ENCODE measurements around the gene KLHL17.
"Not testable (repeated sequence)": the region's sequence is repeated elsewhere in the genome, so short reads cannot be mapped to it uniquely, and the experiment has no call there.

The KLHL17 gene

GRCh38 chr1:999725-1000356 is 39.5 kb downstream of the KLHL17 start, which contains the start of gene HES4:
TSS of gene HES4 (minus strand) at chr1:1000097. CDS start at chr1:999973, 124 bp downstream.
- peak in 1 of 3 experiments; percentile 66 for DNase-seq (ENCODE audit: low read depth in 3 of 3)

- peak; percentile 45 to 50 (median 47) for DNase-seq (ENCODE audit: low read depth in 3 of 3)
Measured at GRCh38 chr1:1000357-1001056, 40.1 kb downstream of the KLHL17 start.

- DNase-seq (ENCODE audit: low read depth in 3 of 3): no peak
Measured at GRCh38 chr1:1001057-1001783, 40.8 kb downstream of the KLHL17 start.

DNA sequence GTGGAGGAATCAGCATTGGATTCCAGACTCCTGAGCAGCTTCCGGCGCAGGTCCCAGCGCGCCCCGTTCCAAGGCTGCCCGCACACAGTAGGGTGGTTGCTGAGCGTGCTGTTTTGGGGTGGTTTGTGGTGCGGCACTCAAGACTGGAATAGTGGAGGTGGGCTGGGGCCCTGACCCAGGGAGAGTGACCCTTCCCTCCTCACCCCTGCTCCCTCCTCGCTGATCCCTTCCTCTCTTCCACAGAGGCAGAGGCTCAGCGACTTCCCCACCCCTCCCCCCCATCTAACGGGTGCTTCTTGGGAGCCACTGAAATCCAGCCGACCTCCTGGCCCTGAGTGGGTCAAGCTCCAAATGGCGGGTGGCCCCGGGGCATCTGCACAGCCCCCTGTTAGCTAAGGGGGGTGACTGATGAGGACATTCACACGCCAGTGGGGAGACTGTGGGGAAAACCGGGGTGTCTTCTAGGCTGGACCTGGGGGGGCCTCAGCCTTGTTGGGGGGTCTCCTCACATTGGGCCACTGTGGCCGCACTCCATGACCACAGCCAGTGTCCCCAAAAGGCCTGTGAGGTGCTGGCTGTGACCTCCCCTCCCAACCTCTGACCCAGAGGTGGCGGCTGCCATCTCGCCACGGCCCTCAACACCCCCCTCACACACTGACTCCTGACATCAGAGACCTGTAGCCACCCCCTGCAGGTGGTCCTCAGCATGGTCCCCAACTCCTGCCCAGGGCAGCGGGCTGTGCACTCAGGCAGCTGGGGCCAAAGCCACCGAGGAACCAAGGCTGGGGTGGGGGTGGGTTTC is 43.4 kb downstream of the KLHL17 start:
- no peak for DNase-seq (ENCODE audit: low read depth in 3 of 3)

- DNase-seq (ENCODE audit: low read depth in 3 of 3): no peak
Measured at GRCh38 chr1:1004420-1004779, 44.0 kb downstream of the KLHL17 start.

DNA sequence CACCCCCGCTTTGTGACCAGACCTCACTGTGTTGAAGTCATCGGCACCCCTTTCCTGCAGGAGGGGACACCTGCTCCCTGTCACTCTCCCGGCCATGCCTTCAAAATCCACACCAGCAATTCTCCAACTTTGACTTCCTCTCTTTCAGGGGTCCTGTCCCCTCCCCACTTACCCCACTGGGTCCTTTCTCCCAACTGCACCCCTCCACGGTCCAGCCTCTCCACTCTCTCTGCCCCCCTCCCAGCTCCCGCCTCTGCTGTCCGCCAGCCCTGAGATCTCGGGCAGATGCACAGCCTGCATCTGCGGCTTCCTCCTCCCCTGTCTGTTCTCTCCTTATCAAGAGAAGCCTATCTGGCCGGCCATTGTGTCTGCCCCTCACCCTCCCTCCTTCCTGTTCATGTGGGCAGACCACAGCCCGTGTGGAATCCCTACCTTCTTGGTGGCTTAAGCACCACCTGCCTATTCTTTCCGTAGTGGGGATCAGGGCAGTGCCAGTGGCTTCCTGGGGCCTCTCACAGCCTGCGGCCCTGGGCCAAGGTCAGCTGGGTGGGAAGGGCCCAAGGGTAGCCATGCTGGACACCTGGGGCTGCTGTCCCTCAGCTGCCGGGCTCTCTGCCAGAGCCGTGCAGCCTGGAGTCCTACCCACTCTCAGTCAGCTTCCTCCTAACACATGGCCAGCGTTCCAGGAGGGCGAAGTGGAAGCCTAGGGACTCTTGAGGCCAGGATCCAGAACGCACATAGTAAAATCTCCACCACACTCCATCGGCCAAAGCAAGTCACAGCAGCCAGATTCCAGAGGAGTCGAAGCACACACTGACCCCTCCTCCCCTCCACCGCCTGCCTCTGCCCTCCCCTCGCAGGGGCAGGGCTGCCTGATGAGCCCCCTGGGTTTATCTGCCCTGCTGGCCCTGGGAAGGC is 44.7 kb downstream of the KLHL17 start:
- no peak for DNase-seq (ENCODE audit: low read depth in 3 of 3)

DNA sequence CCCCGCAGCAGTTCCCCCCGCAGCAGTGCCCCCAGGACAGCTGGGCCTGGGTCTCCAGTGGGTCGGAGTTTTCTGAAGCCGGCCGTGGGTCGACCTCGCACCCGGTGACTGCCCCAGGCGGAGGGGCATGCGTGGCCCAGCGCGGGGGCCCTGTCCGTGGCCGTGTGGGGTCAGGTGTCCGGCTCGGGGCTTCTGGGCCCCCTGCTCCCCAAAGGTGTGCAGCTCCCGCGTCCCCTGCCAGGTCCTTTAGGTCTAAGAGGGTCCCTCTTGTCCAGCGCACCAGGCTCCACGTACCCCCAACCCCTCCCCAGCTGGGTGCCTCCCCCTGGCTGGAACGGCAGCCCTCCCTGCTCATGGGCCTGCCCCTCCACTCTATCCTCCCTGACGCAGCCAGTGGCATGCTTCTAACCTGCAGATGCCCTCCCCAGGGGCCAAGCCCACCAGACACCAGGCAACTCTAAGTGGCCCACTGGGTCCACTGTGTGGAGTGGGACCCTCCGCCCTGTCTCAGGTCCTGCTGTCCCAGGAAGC is 45.5 kb downstream of the KLHL17 start:
- no peak for DNase-seq (ENCODE audit: low read depth in 3 of 3)

- no peak for DNase-seq (ENCODE audit: low read depth in 3 of 3)
Measured at GRCh38 chr1:1006305-1007159, 46.1 kb downstream of the KLHL17 start.

DNA sequence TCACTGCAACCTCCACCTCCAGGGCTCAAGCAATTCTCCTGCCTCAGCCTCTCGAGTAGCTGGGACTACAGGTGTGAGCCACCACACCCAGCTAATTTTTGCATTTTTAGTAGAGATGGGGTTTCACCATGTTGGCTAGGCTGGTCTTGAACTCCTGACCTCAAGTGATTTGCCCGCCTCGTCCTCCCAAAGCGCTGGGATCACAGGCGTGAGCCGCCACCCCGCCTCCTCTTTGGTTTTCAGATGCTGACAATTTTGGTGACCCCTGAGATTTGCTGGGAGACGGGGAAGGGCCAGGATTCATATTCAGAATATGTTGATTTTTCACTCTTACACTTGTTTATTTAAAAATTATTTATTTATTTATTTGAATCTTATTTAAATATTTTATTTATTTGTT is 49.7 kb downstream of the KLHL17 start:
- DNase-seq (ENCODE audit: low read depth in 3 of 3): not testable (repeated sequence)

GRCh38 chr1:1011396-1011949 is 51.1 kb downstream of the KLHL17 start:
- no peak for DNase-seq (ENCODE audit: low read depth in 3 of 3)

GRCh38 chr1:1012736-1013104 is 52.3 kb downstream of the KLHL17 start:
- DNase-seq (ENCODE audit: low read depth in 3 of 3): not testable (repeated sequence)

DNA sequence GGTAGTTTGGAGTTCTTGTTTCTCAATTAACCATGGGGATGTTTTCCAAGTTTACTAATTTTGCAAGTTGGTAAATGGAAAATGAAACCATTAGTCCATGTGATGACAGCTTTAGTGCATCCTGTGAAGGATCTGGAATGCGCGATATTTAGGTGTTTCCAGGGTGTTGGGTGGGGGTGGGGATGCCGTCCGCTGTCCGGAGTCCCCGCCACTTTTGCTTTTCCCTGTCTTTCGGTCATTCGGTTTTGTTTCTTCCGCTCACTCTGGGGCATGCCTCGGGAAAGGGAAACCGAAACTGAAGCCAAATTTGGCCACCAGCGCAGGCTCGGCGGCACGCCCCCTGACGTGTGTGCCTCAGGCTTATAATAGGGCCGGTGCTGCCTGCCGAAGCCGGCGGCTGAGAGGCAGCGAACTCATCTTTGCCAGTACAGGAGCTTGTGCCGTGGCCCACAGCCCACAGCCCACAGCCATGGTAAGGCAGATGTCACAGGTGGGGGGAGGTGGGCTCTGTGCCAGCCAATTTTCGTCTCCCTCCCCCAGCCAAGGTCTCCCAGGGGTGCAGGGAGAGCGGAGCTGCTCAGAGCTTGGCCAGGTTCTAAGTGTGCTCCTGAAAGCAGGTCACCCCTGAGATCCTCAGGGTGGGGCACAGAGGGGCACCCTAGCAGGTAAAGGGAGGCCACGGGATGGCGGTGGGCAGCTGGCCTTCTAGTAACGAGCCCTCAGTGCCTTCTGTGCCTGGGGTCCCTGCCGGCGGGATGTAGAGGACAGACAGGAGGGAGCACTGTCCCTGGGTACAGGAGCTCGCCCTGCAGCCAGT is 52.9 kb downstream of the KLHL17 start, which contains the start of gene ISG15:
ISG15 (plus strand) TSS at position 393 of the 817 bp plus-strand sequence; CDS start at position 470, 77 bp downstream.
- DNase-seq (ENCODE audit: low read depth in 3 of 3): peak; percentile 66 to 84 (median 70)

GRCh38 chr1:1013922-1014648 is 53.7 kb downstream of the KLHL17 start:
- no peak for DNase-seq (ENCODE audit: low read depth in 3 of 3)

DNA sequence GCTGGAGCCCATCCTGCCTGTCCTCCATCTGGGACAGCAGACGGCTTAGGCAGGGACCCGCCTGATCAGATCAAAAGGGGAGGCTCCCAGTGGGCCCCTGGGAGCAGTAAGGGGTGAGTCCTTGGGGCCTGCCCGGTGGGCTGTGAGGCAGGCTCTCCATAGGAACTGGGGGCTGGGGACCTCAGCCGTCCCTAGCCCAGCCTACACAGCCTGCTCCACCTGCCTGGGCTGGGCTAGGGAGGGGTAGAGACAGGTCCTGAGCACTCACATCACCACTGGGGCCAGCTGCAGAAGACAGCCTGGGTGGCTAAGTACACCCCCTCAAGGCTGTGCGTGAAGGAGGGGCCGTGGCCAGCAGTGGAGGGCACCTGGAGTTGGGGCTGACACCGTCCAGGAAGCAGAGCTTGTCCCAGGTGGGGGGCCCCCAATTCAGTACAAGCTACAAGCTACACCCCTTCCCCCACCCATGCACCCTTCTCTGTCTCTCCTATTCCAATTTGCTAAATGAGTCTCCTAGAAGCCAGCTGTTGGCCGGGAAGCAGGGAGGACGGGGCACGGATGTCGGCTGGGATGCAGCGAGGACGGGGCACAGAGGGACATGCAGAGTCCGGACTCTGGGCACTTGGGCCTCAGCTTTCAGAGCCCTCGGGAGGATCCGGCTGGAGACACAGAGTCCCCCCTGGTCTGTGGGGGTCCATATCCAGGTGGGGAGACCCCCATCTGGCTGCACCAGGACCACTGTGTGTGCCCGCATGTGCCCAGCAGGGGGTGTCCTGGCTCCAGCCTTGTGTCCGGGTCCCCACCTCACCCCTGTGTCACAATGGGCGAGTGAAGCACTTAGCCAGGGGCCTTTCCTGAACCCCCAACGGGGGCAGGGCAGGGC is 54.7 kb downstream of the KLHL17 start:
- DNase-seq (ENCODE audit: low read depth in 3 of 3): no peak

All from stimulated activated CD4-positive, alpha-beta T cell treated with anti-CD3 and anti-CD28 coated beads, TNF-alpha, amount 100 ng/mL, for 24 hours (primary cell).